ENCODE data around the gene SLC35E3. TPM values are rescaled to one million over a fixed set of nuclear protein-coding genes. Genes with fewer than 3 reads are reported as not detected.

The SLC35E3 gene
- total and polyA plus RNA-seq, 2 of the 13 experiments (the other 11 are each of a cell fraction or from before 2014, with no cell fraction given), result 13.0 to 22.1 TPM

GRCh38 chr12:68779280-68779679, 33.3 kb downstream of the SLC35E3 start:
- Histone ChIP-seq H3K4me1 (ENCODE audit: insufficient read depth, low read length) (peaks cover 33% of the 10 kb centered on the region), H3K4me2 (ENCODE audit: low read depth, low read length) (no peak overlapping the region), H3K79me2 (ENCODE audit: insufficient read depth, low read length) (no peaks in the 10 kb centered on the region), H3K36me3 (replicated peaks in 1 of 2; ENCODE audit: control insufficient read depth in 1 of 2, insufficient read depth in 2 of 2, low read length in 2 of 2) (no peaks in the 10 kb centered on the region; a peak in 4 of 5 replicates), H3K4me3 (replicated peaks in 1 of 3; ENCODE audit: insufficient read depth in 1 of 3, low read depth in 2 of 3, low read length in 3 of 3) (no peak overlapping the region), H3K9ac (ENCODE audit: insufficient read depth, low read depth, low read length) (no peak overlapping the region), H3K27ac (ENCODE audit: extremely low read length, insufficient read depth, low read length) (no peak overlapping the region), H2AFZ (ENCODE audit: low read length) (no peak overlapping the region), H3K27me3 (ENCODE audit: control insufficient read depth in 1 of 2, insufficient read depth in 2 of 2, low read length in 2 of 2) (no peaks in the 10 kb centered on the region), H3K9me3 (ENCODE audit: low read length) (no peaks in the 10 kb centered on the region), H4K20me1 (ENCODE audit: insufficient read depth, low read length) (no peaks in the 10 kb centered on the region)
- intact Hi-C loops (cut with micrococcal nuclease; ENCODE audit: unreplicated experiment) (no loop called here), in situ Hi-C loops (cut with HindIII; ENCODE audit: extremely low pct_ligation_motif_present, low pct_unique_long_range_greater_than_20kb) (no loop called here)
- no TSS peak for BruUV-seq (replicated peaks)
- DNase-seq (ENCODE audit: low spot score), result no peak
- ChIA-PET POLR2A (no interaction called here), CTCF (ENCODE audit: low intra/inter-chr PET ratio, low total read pairs) (no interaction called here)
- FAIRE-seq, result no peak
- no peak for ATAC-seq
- no peak for TF ChIP-seq ZNF672 (CRISPR knock-in tag; IDR thresholded peaks at IDR 0.05)
- TF ChIP-seq ZFP36L1 (CRISPR knock-in tag; IDR thresholded peaks at IDR 0.05), result no peak
- TF ChIP-seq, protein P1, sequence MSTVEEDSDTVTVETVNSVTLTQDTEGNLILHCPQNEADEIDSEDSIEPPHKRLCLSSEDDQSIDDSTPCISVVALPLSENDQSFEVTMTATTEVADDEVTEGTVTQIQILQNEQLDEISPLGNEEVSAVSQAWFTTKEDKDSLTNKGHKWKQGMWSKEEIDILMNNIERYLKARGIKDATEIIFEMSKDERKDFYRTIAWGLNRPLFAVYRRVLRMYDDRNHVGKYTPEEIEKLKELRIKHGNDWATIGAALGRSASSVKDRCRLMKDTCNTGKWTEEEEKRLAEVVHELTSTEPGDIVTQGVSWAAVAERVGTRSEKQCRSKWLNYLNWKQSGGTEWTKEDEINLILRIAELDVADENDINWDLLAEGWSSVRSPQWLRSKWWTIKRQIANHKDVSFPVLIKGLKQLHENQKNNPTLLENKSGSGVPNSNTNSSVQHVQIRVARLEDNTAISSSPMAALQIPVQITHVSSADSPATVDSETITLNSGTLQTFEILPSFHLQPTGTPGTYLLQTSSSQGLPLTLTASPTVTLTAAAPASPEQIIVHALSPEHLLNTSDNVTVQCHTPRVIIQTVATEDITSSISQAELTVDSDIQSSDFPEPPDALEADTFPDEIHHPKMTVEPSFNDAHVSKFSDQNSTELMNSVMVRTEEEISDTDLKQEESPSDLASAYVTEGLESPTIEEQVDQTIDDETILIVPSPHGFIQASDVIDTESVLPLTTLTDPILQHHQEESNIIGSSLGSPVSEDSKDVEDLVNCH (CRISPR knock-in tag; IDR thresholded peaks at IDR 0.05), result no peak
- no peak for TF ChIP-seq KLF9 (CRISPR knock-in tag; IDR thresholded peaks at IDR 0.05; ENCODE audit: low read depth)
- no peak for TF ChIP-seq PREB (CRISPR knock-in tag; IDR thresholded peaks at IDR 0.05)
- no peak for TF ChIP-seq AFF4 (CRISPR knock-in tag; IDR thresholded peaks at IDR 0.05)
- no peak for TF ChIP-seq BORCS8-MEF2B (CRISPR knock-in tag; IDR thresholded peaks at IDR 0.05)
- no peak for TF ChIP-seq NCOR1 (IDR thresholded peaks at IDR 0.05; ENCODE audit: borderline replicate concordance, low read length)
- TF ChIP-seq, protein P2, sequence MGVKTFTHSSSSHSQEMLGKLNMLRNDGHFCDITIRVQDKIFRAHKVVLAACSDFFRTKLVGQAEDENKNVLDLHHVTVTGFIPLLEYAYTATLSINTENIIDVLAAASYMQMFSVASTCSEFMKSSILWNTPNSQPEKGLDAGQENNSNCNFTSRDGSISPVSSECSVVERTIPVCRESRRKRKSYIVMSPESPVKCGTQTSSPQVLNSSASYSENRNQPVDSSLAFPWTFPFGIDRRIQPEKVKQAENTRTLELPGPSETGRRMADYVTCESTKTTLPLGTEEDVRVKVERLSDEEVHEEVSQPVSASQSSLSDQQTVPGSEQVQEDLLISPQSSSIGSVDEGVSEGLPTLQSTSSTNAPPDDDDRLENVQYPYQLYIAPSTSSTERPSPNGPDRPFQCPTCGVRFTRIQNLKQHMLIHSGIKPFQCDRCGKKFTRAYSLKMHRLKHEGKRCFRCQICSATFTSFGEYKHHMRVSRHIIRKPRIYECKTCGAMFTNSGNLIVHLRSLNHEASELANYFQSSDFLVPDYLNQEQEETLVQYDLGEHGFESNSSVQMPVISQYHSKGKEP (CRISPR knock-in tag; IDR thresholded peaks at IDR 0.05), result no peak
- TF ChIP-seq ZNF207 (IDR thresholded peaks at IDR 0.05; ENCODE audit: borderline replicate concordance), result no peak
- no peak for TF ChIP-seq IKZF4 (CRISPR knock-in tag; IDR thresholded peaks at IDR 0.05; ENCODE audit: borderline replicate concordance, low read depth, not compliant biosample characterization)
- no peak for TF ChIP-seq ZC3H4 (CRISPR knock-in tag; IDR thresholded peaks at IDR 0.05; ENCODE audit: borderline replicate concordance)
- TF ChIP-seq KDM6A (CRISPR knock-in tag; IDR thresholded peaks at IDR 0.05; ENCODE audit: low read depth), result no peak
- no peak for TF ChIP-seq STAG1 (CRISPR knock-in tag; IDR thresholded peaks at IDR 0.05)
- no peak for TF ChIP-seq ATAD3A (CRISPR knock-in tag; IDR thresholded peaks at IDR 0.05)
- TF ChIP-seq ZBTB21 (CRISPR knock-in tag; IDR thresholded peaks at IDR 0.05), result no peak

Measured in HepG2 (cell line).